Skin epidermis (tissue), 12 donors: Measurements from ENCODE around the gene SLC6A5.

ENCODE experiments used
- H3K27ac ChIP-seq, 21 experiments: fragments of 200-600 bp; sonication (generic) in 11 of 21; one replicate each; pipeline ENCODE4 v1.5.0; 2020; ENCODE audit warnings: mild to moderate bottlenecking in 3 of 21, inconsistent platforms in 2 of 21, moderate library complexity in 2 of 21
- H3K4me3 ChIP-seq, 7 experiments: fragments of 200-600 bp; sonication (generic) in 2 of 7; one replicate each; pipeline ENCODE4 v1.5.0; 2020; ENCODE audit warnings: inconsistent platforms in 2 of 7, mild to moderate bottlenecking in 2 of 7, moderate library complexity in 1 of 7

SLC6A5 gene

DNA sequence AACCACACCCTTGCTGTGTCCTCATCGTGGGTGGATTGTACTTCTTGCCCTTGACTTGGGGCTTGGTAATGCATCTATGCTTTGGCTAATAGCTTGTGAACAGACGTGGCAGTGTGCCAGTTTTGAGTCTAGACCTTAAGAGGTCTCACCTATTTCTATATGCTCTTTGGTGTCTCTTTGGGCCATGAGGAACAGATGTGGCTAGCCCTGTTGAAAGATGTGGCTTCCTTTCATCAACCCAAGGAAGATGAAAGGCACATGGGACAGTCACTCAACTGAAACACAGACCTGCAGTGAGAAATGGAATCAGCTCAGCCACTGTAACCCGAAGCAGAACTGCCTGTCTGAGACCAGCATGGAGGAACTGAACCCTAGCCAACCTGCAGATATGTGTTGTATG lies 62.0 kb downstream of the SLC6A5 start:
- no peak overlapping the region for H3K27ac ChIP-seq
- no peak overlapping the region for H3K4me3 ChIP-seq

DNA sequence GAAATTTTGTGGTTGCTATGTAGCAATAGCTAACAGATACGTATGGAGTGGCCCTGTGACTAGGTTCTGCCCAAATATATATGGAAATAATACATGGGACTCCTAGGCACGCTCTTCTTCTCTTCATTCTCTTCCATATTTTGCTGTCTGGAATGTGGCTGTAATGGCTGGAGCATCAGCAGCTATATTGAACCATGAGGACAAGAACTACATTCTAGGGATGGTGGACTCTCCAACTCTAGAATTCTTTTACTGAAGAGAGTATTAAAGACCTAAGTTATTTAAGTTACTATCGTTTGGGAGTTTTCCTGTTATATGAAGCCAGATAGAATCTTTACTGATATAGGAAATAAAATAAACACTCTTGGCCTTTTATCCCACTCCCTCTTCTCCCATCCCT lies 62.4 kb downstream of the SLC6A5 start:
- H3K27ac ChIP-seq: no peak overlapping the region
- H3K4me3 ChIP-seq: no peak overlapping the region

DNA sequence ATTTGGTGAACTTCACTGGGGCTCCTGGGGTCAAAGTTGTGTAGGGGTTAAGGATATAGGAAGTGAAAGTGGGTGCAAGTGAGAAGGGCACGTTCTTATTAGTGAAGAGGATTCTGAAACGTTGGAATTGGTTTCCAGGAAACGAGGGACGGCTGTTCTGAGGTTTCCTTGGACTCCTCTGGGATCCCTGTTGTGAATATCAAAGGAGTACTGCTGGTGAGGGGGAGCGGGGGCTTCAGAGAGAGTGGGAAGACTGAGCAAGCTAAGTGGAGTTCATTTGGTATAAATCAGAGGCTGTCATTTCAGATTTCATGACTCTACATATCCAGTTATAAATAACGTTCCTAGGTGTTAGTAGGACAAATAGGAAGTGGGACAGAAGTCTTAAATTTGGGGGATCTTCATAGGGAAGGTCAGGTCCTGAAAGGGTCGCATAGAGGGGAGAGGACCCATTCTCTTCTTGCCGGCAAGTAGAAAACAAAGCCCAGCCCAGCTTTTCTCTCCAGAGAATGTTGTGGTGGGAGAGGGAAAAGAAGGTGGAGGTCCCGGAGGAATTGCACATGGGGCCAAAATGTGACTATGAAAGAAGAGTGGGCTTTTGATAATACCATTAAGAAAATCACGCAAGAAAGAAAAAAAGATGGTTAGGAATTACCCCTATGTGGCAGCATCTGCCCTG lies 68.9 kb downstream of the SLC6A5 start:
- Histone ChIP-seq H3K27ac (no peak overlapping the region), H3K4me3 (no peak overlapping the region)

- Histone ChIP-seq H3K4me3 (peak within 1 kb of the TSS in 2 of 7 experiments; percentile 11 to 20), H3K27ac (no peak within 1 kb of the TSS)
Measured at GRCh38 chr11:20668844-20669819, 69.7 kb downstream of the SLC6A5 start, which contains the start of gene NELL1. TSS of gene NELL1 (plus strand) at chr11:20669586.

DNA sequence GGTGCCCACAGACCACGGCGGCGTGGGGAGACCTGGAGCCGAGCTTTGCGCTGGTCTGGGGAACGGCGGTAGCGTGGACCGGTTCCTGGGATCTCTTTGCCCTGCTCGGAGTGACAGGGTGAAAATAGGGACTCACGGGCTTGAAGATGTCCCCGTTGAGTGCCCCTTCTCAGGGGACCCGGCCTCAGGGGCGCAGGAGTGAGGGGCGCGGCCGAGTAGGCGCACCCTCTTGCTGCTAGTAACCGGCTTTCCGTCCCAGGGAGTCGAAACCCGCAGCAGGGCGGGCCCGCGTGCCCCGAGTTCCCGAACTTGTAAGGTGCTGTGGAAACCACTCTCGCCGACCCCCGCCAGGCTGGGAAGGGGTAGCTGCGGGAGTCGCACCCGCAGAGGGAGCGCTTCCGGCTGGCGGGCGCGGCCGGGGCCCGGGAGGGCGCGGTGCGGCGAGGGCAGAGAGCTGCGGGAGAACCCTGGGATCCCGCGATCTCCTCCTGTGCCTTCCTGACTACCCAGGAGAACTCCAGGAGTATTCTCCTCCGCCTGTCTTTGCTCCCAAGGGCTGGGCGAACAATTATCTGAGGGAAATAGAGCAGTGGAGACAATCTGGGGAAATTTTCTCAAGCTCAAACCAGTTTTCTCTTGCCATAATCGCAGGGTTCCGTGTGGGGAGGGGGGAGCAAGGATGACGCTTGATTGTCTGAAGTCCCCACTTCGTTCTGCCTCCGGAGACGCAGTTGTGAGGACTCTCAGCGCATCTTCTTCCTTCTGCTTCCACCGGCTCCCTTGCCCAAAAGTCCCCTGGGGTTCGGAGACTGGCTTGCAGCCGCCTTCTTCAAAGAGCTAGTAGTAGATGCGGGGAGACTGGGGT lies 70.6 kb downstream of the SLC6A5 start:
- Histone ChIP-seq H3K4me3 (peak overlapping the region in 2 of 7 experiments; percentile 11 to 20), H3K27ac (no peak overlapping the region)

DNA sequence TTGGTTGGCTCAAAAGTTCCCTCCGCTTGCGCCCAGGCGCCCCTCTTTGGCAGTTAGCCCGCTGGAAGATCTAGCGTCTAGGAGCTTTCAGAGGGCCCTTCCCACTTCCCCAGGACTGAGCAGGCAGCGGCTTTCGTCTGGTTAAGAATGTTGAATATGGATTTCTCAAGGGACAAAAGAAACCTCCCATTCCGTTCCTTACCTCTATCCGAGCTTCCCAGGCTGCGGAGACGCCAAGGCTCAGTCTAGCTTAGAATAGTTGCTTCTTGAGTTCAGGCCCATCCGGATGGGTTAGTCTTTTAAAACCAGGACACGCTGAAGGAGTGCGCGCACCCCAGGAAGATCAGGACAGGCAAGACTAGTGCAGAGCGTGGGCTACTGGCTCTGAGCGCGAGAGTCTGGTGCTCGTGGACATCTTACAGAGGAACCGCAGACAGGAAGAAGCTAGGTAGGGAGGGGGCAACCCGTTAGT lies 71.6 kb downstream of the SLC6A5 start:
- H3K4me3 ChIP-seq: no peak overlapping the region
- no peak overlapping the region for H3K27ac ChIP-seq

DNA sequence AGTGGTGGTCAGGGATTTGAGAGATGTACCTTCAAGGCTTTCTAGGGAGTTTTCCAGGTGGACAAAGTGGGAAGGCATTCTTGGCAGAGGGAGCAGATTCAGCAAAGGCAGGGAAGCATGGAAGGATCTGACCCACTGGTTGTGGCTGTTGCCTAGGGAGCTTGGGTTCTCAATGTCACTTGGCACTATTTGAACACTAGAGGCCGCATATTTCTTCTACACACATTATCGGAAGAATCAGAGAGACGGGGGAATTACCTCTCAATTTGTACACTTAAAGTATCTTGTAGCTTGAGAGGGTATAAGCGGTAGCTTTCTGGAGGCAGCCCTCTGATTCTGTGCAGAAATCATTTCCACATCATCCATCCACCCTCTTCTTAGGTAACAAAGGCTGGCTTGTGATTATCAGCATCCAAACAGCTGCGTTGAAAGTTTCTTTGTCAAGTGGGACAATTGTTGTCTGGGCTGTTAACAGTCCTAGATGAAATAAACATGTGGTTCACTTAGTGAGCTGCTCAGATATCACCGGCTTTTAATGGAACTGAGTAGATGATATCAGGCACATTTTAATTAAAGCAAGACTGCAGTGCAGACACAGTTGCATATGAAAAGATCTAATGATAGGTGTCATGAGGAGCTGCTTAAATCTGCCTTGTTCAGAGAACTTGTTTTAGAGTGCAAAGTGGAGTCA lies 72.6 kb downstream of the SLC6A5 start:
- no peak overlapping the region for H3K4me3 ChIP-seq
- no peak overlapping the region for H3K27ac ChIP-seq

DNA sequence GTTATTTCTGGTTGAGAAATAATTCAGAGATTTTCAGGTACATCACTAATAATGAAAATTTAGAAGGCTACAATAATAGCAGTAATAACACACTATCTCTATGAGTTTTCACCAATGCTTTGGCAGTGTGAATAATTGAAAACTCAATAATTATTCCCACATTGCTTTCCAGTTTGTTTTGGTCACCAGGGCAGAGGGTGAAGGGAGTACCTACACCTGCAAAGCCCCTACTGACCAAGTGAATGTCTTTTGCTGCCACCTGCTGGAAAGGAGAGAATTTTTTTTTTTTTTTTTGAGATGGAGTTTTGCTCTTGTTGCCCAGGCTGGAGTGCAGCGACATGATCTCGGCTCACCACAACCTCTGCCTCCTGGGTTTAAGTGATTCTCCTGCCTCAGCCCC lies 73.2 kb downstream of the SLC6A5 start:
- no peak overlapping the region for H3K27ac ChIP-seq
- H3K4me3 ChIP-seq: no peak overlapping the region

- no peak overlapping the region for H3K27ac ChIP-seq
Measured at GRCh38 chr11:20676658-20677057, 77.2 kb downstream of the SLC6A5 start.

DNA sequence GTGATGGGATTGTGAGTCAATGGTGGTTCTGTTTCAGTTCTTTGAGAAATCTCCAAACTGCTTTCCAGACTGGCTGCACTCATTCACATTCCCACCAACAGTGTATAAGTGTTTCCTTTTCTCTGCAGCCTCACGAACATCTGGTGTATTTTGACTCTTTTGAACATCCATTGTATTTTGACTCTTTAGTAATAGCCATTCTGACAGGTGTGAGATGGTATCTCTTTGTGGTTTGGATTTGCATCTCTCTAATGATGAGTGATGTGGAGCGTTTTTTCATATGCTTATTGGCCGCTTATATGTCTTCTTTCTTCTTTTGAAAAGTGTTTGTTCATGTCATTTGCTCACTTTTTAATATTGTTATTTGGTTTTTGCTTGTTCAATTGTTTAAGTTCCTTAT lies 89.4 kb downstream of the SLC6A5 start:
- Histone ChIP-seq H3K4me3 (no peak overlapping the region), H3K27ac (no peak overlapping the region)

More at GRCh38 chr11:20676658-20677057, 77.2 kb downstream of the SLC6A5 start:
- H3K4me3 ChIP-seq: no peak overlapping the region

GRCh38 chr11:20707876-20708275 lies 108.5 kb downstream of the SLC6A5 start:
- H3K27ac ChIP-seq: no peak overlapping the region
- no peak overlapping the region for H3K4me3 ChIP-seq
